Loucy (cell line): Measurements from ENCODE around the gene SYT13.

ENCODE experiments used
- H2AFZ ChIP-seq: fragments of 200-600 bp; sonication (generic); 2 replicates; pipeline ENCODE4 v1.6.0; 2016; ENCODE audit warnings: antibody characterized with exemption, mild to moderate bottlenecking, low read length, moderate library complexity
- H3F3A ChIP-seq: fragments of 200-600 bp; 2 replicates; pipeline ENCODE4 v1.6.0; 2016; ENCODE audit warnings: antibody characterized with exemption, low read depth, mild to moderate bottlenecking
- H3K27me3 ChIP-seq: fragments of 200-600 bp; sonication (generic); 2 replicates; pipeline ENCODE4 v1.6.1; 2014; ENCODE audit warnings: low read length, mild to moderate bottlenecking; ENCODE audit not compliant: insufficient read depth, poor library complexity, severe bottlenecking
- H3K36me3 ChIP-seq: fragments of 200-600 bp; sonication (generic); 2 replicates; pipeline ENCODE4 v1.6.1; 2016; ENCODE audit warnings: low read length; ENCODE audit not compliant: insufficient read depth
- H3K4me1 ChIP-seq: fragments of 200-600 bp; sonication (generic); 2 replicates; pipeline ENCODE4 v1.5.1; 2014; ENCODE audit warnings: low read length, mild to moderate bottlenecking; ENCODE audit not compliant: insufficient read depth, poor library complexity, severe bottlenecking
- H3K4me2 ChIP-seq: fragments of 200-600 bp; sonication (generic); 2 replicates; pipeline ENCODE4 v1.6.0; 2014; ENCODE audit warnings: antibody characterized with exemption, low read length, low read depth, mild to moderate bottlenecking; ENCODE audit not compliant: poor library complexity, severe bottlenecking
- H3K4me3 ChIP-seq: fragments of 200-600 bp; sonication (generic); 2 replicates; pipeline ENCODE4 v1.5.1; 2014; ENCODE audit warnings: low read length, mild to moderate bottlenecking, mixed read lengths; ENCODE audit not compliant: poor library complexity, severe bottlenecking
- H3K79me2 ChIP-seq: fragments of 200-600 bp; sonication (generic); 2 replicates; pipeline ENCODE4 v1.6.1; 2014; ENCODE audit warnings: low read length; ENCODE audit not compliant: insufficient read depth
- H3K9ac ChIP-seq: fragments of 200-600 bp; sonication (generic); 2 replicates; pipeline ENCODE4 v1.6.0; 2014; ENCODE audit warnings: mild to moderate bottlenecking, low read depth, low read length, moderate library complexity; ENCODE audit not compliant: poor library complexity, severe bottlenecking
- H3K9me2 ChIP-seq: fragments of 200-600 bp; sonication (generic); replicated peaks from 2 replicates; pipeline ENCODE4 v1.6.1; 2016; ENCODE audit warnings: low read depth, low read length, mixed read lengths
- H3K9me3 ChIP-seq: fragments of 200-600 bp; sonication (generic); 2 replicates; pipeline ENCODE4 v1.6.1; 2014; ENCODE audit warnings: mild to moderate bottlenecking, antibody characterized with exemption, low read length, low read depth; ENCODE audit not compliant: insufficient read depth
- H4K20me1 ChIP-seq: fragments of 200-600 bp; sonication (generic); 2 replicates; pipeline ENCODE4 v1.6.0; 2014; ENCODE audit warnings: antibody characterized with exemption, low read length, mild to moderate bottlenecking; ENCODE audit not compliant: insufficient read depth, poor library complexity, severe bottlenecking
- CTCF ChIP-seq: fragments of 200-600 bp; sonication (generic); conservative IDR thresholded peaks from 2 replicates; pipeline ENCODE4 v1.5.1; 2014; ENCODE audit warnings: mild to moderate bottlenecking, antibody characterized with exemption, low read length
- EZH2phosphoT487 ChIP-seq: fragments of 200-600 bp; IDR thresholded peaks from 2 replicates; pipeline ENCODE4 v1.6.1; 2018; ENCODE audit warnings: antibody characterized with exemption, mild to moderate bottlenecking, moderate library complexity, borderline replicate concordance

SYT13 gene

DNA sequence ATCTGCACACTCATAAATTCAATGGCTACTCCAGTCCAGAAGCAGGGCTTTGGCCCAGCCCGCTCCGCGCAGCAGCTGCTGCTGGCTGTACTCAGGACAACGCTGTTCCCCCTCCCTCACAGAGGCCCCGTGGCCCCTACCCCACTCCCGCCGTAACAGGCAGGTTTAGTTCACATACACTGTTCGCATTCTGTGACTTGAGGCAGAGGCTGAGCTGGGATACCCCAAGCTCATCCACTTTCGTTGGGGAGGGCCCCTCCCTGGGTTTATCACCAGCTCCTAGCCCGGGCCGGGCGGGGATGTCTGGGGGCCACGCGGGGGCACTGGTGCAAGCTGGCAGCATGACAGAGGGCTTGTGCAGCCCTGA, 52.4 kb downstream of the SYT13 start:
- peak overlapping the region; percentile 21 for H3K9ac ChIP-seq
- no peaks in the 10 kb centered on the region for H3K9me3 ChIP-seq
- peaks cover 10% of the 10 kb centered on the region; the same call in 1 of the 2 replicates for H3F3A ChIP-seq
- H3K27me3 ChIP-seq, result no peaks in the 10 kb centered on the region
- H4K20me1 ChIP-seq, result no peaks in the 10 kb centered on the region
- TF ChIP-seq CTCF, result no peak
- TF ChIP-seq EZH2phosphoT487, result no peak
- no peaks in the 10 kb centered on the region for H3K79me2 ChIP-seq
- H3K4me1 ChIP-seq, result peaks cover 55% of the 10 kb centered on the region
- H2AFZ ChIP-seq, result no peak overlapping the region
- no peak overlapping the region for H3K4me3 ChIP-seq
- H3K9me2 ChIP-seq, result no peaks in the 10 kb centered on the region
- H3K4me2 ChIP-seq, result peak overlapping the region; percentile 31
- no peaks in the 10 kb centered on the region for H3K36me3 ChIP-seq

DNA sequence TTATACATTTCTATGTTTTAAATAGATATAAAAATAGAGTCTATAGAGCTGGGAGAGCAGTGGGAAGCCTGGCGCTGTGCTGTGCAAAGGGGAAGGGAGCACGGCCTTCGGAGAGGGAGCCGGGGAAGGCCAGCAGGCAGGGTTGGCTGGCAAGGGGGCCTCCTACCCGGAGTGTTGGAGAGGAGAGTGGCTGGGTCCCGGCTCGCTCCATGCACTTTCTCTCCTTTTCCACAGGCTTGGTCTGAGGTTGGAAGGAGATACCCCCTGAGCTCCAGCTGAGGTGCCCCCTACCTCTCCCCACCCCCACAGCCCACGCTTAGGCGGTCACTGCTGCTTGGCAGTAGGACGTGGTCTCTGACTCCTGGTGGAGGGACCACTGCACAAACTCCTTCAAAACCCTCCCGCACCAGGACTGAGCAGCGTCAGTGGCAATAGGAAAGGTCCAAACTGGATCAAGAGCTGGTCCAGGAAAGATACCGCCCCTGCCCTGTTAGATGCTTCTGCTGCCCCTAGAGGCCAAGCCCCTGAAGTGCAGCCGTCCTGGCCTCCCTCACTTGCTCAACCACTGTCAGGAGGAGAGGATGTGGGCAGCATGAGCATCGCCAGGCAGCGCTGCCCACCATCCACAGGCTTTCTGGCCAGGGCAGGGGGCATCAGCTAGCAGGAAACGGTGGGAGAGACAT, 52.9 kb downstream of the SYT13 start:
- Histone ChIP-seq H3K79me2 (no peaks in the 10 kb centered on the region), H4K20me1 (no peaks in the 10 kb centered on the region), H3K4me2 (peak overlapping the region; percentile 31), H3K9me3 (no peaks in the 10 kb centered on the region), H2AFZ (no peak overlapping the region), H3K9ac (peak overlapping the region; percentile 21), H3K36me3 (no peaks in the 10 kb centered on the region), H3K27me3 (no peaks in the 10 kb centered on the region), H3K4me3 (no peak overlapping the region), H3K9me2 (no peaks in the 10 kb centered on the region), H3F3A (peaks cover 12% of the 10 kb centered on the region; the same call in 1 of the 2 replicates), H3K4me1 (peaks cover 60% of the 10 kb centered on the region)
- no peak for TF ChIP-seq EZH2phosphoT487
- peak; percentile 87 for TF ChIP-seq CTCF

DNA sequence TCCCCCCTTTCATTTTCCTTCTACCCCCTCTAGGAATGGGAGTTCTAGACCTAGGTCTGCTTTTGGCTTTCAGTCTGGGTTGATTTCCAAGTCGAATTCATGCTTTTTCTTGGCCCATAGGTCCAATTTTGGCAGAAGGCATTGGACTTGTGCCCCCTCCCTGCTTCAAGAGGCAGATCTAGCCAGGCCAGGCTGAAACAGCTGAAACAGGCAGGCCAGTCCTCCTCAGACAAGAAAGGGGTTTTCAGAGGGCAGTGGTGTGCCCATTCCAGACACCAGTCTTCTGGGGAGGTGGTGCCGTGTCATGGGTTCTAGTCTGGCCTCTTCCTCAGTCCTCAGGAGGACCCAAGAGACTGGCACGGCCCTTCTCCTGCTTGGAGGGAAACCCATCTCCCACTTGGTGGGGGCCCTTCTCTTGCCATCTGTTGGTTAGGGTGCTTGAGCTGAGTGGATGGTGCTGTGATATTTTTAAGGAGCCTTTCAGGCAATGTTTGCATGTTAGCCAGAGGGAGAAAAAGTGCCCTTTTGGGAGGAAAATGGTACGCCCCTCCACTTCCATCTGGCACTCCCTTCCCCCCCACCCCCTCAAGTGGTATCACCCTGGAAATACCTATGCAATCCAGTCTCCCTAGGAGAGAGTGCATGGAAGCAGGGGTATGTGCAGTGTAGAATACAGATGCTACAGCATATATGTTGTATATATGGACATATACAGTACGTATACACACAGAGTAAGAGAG, 53.6 kb downstream of the SYT13 start:
- Histone ChIP-seq H3K9ac (no peak overlapping the region), H2AFZ (no peak overlapping the region), H3K4me2 (no peak overlapping the region), H3K36me3 (peaks cover 4% of the 10 kb centered on the region; the same call in 1 of the 2 replicates), H3K27me3 (no peaks in the 10 kb centered on the region), H3K9me2 (no peaks in the 10 kb centered on the region), H3K79me2 (no peaks in the 10 kb centered on the region), H3K4me3 (no peak overlapping the region), H3K9me3 (no peaks in the 10 kb centered on the region), H4K20me1 (no peaks in the 10 kb centered on the region), H3K4me1 (peaks cover 61% of the 10 kb centered on the region), H3F3A (peaks cover 12% of the 10 kb centered on the region; the same call in 1 of the 2 replicates)
- TF ChIP-seq EZH2phosphoT487, result no peak
- TF ChIP-seq CTCF, result no peak
